Neural cell (in vitro differentiated cells): ENCODE data around the gene P2RX6. TPM values are rescaled to one million over a fixed set of nuclear protein-coding genes. Genes with fewer than 3 reads are reported as not detected.

Experiments used
- H2AFZ ChIP-seq: fragments of 200-600, 300-800 bp; sonication (generic), shearing (Covaris generic); 2 replicates; pipeline ENCODE4 v1.6.0; 2014; ENCODE audit warnings: low read depth, mild to moderate bottlenecking, antibody characterized with exemption, low read length, moderate library complexity
- H3F3A ChIP-seq: fragments of 200-600 bp; shearing (Covaris generic); 2 replicates; pipeline ENCODE4 v1.6.1; 2016; ENCODE audit warnings: mild to moderate bottlenecking, moderate library complexity, mixed read lengths, antibody characterized with exemption, low read length; ENCODE audit not compliant: insufficient read depth, poor library complexity, severe bottlenecking
- H3K27ac ChIP-seq: fragments of 200-600, 300-800 bp; sonication (generic), shearing (Covaris generic); 2 replicates; pipeline ENCODE4 v1.5.1; 2014; ENCODE audit warnings: mild to moderate bottlenecking, low read length, moderate library complexity
- H3K27me3 ChIP-seq: fragments of 300-800, 200-600 bp; sonication (generic), shearing (Covaris generic); 2 replicates; pipeline ENCODE4 v1.6.0; 2014; ENCODE audit warnings: mild to moderate bottlenecking, low read depth, low read length, moderate library complexity; ENCODE audit not compliant: insufficient read depth
- H3K36me3 ChIP-seq: fragments of 300-800, 200-600 bp; sonication (generic), shearing (Covaris generic); 2 replicates; pipeline ENCODE4 v1.5.1; 2014; ENCODE audit warnings: mild to moderate bottlenecking, antibody characterized with exemption, low read length, moderate library complexity; ENCODE audit not compliant: insufficient read depth
- H3K4me2 ChIP-seq: fragments of 300-800, 200-600 bp; sonication (generic), shearing (Covaris generic); 2 replicates; pipeline ENCODE4 v1.6.0; 2014; ENCODE audit warnings: mild to moderate bottlenecking, low read length
- H3K4me3 ChIP-seq: fragments of 300-800, 200-600 bp; sonication (generic), shearing (Covaris generic); 2 replicates; pipeline ENCODE4 v1.5.1; 2014; ENCODE audit warnings: mild to moderate bottlenecking, low read length, moderate library complexity
- H3K79me2 ChIP-seq: fragments of 200-600 bp; shearing (Covaris generic); replicated peaks from 2 replicates; pipeline ENCODE4 v1.6.0; 2014; ENCODE audit warnings: mild to moderate bottlenecking, low read length, moderate library complexity; ENCODE audit not compliant: insufficient read depth
- H3K9ac ChIP-seq: fragments of 300-800, 200-600 bp; sonication (generic), shearing (Covaris generic); 2 replicates; pipeline ENCODE4 v1.6.1; 2016; ENCODE audit warnings: mild to moderate bottlenecking, low read length, mixed read lengths
- H3K9me2 ChIP-seq: fragments of 200-600 bp; shearing (Covaris generic); 2 replicates; pipeline ENCODE4 v1.6.1; 2016; ENCODE audit warnings: mild to moderate bottlenecking, low read length, mixed read lengths; ENCODE audit not compliant: insufficient read depth
- H3K9me3 ChIP-seq: fragments of 200-600, 300-800 bp; sonication (generic), shearing (Covaris generic); 2 replicates; pipeline ENCODE4 v1.6.1; 2016; ENCODE audit warnings: mild to moderate bottlenecking, mixed run types, low read length, moderate library complexity, mixed read lengths
- H4K20me1 ChIP-seq: fragments of 200-600 bp; shearing (Covaris generic); 2 replicates; pipeline ENCODE4 v1.6.1; 2016; ENCODE audit warnings: mild to moderate bottlenecking, mixed run types; ENCODE audit not compliant: insufficient read depth
- CTCF ChIP-seq: fragments of 450-650 bp; IDR thresholded peaks from 2 replicates; pipeline ENCODE4 v1.5.1; 2014; ENCODE audit warnings: antibody characterized with exemption, mild to moderate bottlenecking, moderate library complexity; ENCODE audit not compliant: poor library complexity, severe bottlenecking
- EP300 ChIP-seq: fragments of 450-650 bp; conservative IDR thresholded peaks from 2 replicates; pipeline ENCODE4 v1.6.1; 2014; ENCODE audit warnings: antibody characterized with exemption, mild to moderate bottlenecking, moderate library complexity; ENCODE audit not compliant: poor library complexity, severe bottlenecking
- EZH2 ChIP-seq: fragments of 200-600, 300-800 bp; shearing (Covaris generic), sonication (generic); IDR thresholded peaks from 2 replicates; pipeline ENCODE4 v1.6.1; 2014; ENCODE audit warnings: antibody characterized with exemption, low read length, borderline replicate concordance, mild to moderate bottlenecking; ENCODE audit not compliant: insufficient read depth, poor library complexity, severe bottlenecking
- MXI1 ChIP-seq: fragments of 450-650 bp; conservative IDR thresholded peaks from 2 replicates; pipeline ENCODE4 v1.6.1; 2014; ENCODE audit warnings: antibody characterized with exemption, mild to moderate bottlenecking; ENCODE audit not compliant: poor library complexity, severe bottlenecking
- POLR2AphosphoS5 ChIP-seq: IDR thresholded peaks from 2 replicates; pipeline ENCODE4 v1.6.1; 2012
- RAD21 ChIP-seq: fragments of 450-650 bp; conservative IDR thresholded peaks from 2 replicates; pipeline ENCODE4 v1.6.1; 2014; ENCODE audit warnings: antibody characterized with exemption, mild to moderate bottlenecking, moderate library complexity
- REST ChIP-seq: IDR thresholded peaks from 2 replicates; pipeline ENCODE4 v1.6.1; 2012; ENCODE audit warnings: borderline replicate concordance
- SMC3 ChIP-seq: fragments of 450-650 bp; conservative IDR thresholded peaks from 2 replicates; pipeline ENCODE4 v1.6.1; 2014; ENCODE audit warnings: antibody characterized with exemption, mild to moderate bottlenecking, moderate library complexity; ENCODE audit not compliant: poor library complexity
- TAF1 ChIP-seq: IDR thresholded peaks from 2 replicates; pipeline ENCODE4 v1.6.1; 2012; ENCODE audit warnings: low read depth
- polyA plus RNA-seq: library from polyadenylated mRNA; depleted of rRNA; stranded (reverse); fragments of >200 nt; gene quantifications from 2 replicates; pipeline ENCODE4 v1.2.3, GENCODE V29; 2014

Gene P2RX6
- polyA plus RNA-seq, 1 donor from 2014 or later: 0.17 TPM

DNA sequence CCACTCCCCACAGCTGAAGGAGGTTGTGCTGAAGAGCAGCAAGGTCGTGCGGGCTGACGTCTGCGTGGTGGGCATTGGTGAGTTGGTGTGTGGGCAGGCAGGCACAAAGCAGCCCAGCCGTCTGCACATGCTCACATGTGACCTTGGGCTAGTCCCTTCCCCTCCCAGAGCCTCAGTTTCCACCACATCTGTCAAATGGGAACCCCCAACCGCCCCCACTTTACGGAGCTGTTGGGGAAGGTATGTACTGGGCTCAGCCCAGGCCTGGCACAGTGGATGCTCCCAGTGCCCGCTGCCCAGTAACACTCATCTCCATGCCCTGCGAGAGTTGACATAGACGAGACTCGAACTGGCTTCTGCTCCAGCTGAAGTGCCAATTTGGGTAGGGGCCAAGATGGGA lies 37.9 kb upstream of the P2RX6 start:
- Histone ChIP-seq H3K9me3 (no peaks in the 10 kb centered on the region), H3F3A (no peaks in the 10 kb centered on the region), H3K4me3 (no peak overlapping the region), H3K36me3 (no peaks in the 10 kb centered on the region), H3K9ac (no peak overlapping the region), H3K4me2 (no peak overlapping the region), H3K27ac (no peak overlapping the region), H3K9me2 (no peaks in the 10 kb centered on the region), H3K27me3 (no peaks in the 10 kb centered on the region), H2AFZ (no peak overlapping the region), H4K20me1 (no peaks in the 10 kb centered on the region), H3K79me2 (no peaks in the 10 kb centered on the region)
- TF ChIP-seq REST (no peak), TAF1 (no peak), EP300 (no peak), EZH2 (no peak), RAD21 (no peak), CTCF (no peak), POLR2AphosphoS5 (no peak), MXI1 (no peak), SMC3 (no peak)

- H3K4me3 ChIP-seq: no peak overlapping the region
- H3K27ac ChIP-seq: no peak overlapping the region
- H3K9me3 ChIP-seq: no peaks in the 10 kb centered on the region
- TF ChIP-seq EZH2 (no peak), CTCF (no peak), TAF1 (no peak), RAD21 (no peak), SMC3 (no peak), REST (no peak), EP300 (no peak), MXI1 (no peak), POLR2AphosphoS5 (no peak)
- H3K36me3 ChIP-seq: no peaks in the 10 kb centered on the region
- no peaks in the 10 kb centered on the region for H3K79me2 ChIP-seq
- H3K27me3 ChIP-seq: no peaks in the 10 kb centered on the region
- H3K4me2 ChIP-seq: no peak overlapping the region
- H3K9me2 ChIP-seq: no peaks in the 10 kb centered on the region
- no peaks in the 10 kb centered on the region for H3F3A ChIP-seq
- no peak overlapping the region for H3K9ac ChIP-seq
- no peaks in the 10 kb centered on the region for H4K20me1 ChIP-seq
- H2AFZ ChIP-seq: no peak overlapping the region
Measured at GRCh38 chr22:20977516-20978170, 37.3 kb upstream of the P2RX6 start.
